PFSK-1 (cell line): ENCODE measurements around the gene CCDC88C.

ENCODE experiments used
- POLR2AphosphoS5 ChIP-seq: IDR thresholded peaks from 2 replicates; pipeline ENCODE4 v1.6.1; 2012; ENCODE audit warnings: low read depth, mild to moderate bottlenecking, control low read depth, low read length, moderate library complexity
- SIN3A ChIP-seq: IDR thresholded peaks from 2 replicates; pipeline ENCODE4 v1.6.1; 2012; ENCODE audit warnings: mild to moderate bottlenecking, low read length, moderate library complexity, borderline replicate concordance; ENCODE audit not compliant: insufficient read depth
- TAF1 ChIP-seq: IDR thresholded peaks from 2 replicates; pipeline ENCODE4 v1.6.1; 2012; ENCODE audit warnings: low read length, control low read depth, borderline replicate concordance; ENCODE audit not compliant: insufficient read depth
- TF ChIP-seq, protein P1 (sequence below), 2 experiments: IDR thresholded peaks; 2 replicates each; pipeline versions ENCODE4 v1.6.1 to v1.8.0; 2011 to 2012; ENCODE audit warnings: low read depth in 2 of 2, low read length in 2 of 2, control low read depth in 1 of 2, inconsistent platforms in 1 of 2, mild to moderate bottlenecking in 1 of 2, moderate library complexity in 1 of 2; ENCODE audit not compliant: insufficient read depth in 1 of 2

DNA sequence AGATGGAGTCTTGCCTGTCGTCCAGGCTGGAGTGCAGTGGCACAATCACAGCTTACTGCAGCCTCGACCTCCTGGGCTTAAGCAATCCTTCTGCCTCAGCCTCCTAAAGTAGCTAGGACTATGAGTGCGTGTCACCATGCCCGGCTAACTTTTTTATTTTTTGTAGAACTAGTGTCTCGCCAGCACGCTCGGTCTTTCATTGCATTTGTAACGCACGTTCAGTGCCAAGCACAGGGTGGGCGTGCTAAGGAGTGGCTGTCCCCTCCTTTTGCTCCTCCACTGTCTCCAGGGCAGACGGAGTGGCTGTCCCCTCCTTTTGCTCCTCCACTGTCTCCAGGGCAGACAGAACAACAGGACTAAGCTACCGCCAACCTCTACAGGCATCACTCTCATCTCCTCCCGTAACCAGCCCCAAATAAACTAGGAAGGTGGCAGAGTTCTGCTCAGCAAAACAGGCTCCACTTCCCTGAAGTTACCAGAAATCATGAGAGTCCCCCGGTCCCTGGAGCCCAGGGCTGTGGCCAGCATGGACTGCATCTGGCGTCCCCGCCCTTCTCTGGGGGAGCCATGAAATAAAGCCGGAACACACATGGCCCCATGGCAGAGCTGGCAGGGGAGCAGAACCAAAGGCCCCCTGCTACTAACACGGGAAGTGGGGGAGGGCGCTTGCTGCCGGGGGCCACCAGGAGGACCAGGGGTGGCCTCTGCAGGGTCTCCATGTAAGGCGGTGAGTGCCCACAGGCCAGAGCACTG is 60.2 kb downstream of the CCDC88C start:
- TF ChIP-seq, protein P1, sequence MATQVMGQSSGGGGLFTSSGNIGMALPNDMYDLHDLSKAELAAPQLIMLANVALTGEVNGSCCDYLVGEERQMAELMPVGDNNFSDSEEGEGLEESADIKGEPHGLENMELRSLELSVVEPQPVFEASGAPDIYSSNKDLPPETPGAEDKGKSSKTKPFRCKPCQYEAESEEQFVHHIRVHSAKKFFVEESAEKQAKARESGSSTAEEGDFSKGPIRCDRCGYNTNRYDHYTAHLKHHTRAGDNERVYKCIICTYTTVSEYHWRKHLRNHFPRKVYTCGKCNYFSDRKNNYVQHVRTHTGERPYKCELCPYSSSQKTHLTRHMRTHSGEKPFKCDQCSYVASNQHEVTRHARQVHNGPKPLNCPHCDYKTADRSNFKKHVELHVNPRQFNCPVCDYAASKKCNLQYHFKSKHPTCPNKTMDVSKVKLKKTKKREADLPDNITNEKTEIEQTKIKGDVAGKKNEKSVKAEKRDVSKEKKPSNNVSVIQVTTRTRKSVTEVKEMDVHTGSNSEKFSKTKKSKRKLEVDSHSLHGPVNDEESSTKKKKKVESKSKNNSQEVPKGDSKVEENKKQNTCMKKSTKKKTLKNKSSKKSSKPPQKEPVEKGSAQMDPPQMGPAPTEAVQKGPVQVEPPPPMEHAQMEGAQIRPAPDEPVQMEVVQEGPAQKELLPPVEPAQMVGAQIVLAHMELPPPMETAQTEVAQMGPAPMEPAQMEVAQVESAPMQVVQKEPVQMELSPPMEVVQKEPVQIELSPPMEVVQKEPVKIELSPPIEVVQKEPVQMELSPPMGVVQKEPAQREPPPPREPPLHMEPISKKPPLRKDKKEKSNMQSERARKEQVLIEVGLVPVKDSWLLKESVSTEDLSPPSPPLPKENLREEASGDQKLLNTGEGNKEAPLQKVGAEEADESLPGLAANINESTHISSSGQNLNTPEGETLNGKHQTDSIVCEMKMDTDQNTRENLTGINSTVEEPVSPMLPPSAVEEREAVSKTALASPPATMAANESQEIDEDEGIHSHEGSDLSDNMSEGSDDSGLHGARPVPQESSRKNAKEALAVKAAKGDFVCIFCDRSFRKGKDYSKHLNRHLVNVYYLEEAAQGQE (IDR thresholded peaks at IDR 0.05; ENCODE audit: insufficient read depth in 1 of 2, low read depth in 2 of 2, low read length in 2 of 2): no peak
- no peak for TF ChIP-seq TAF1
- TF ChIP-seq POLR2AphosphoS5: no peak
- TF ChIP-seq SIN3A: no peak
